ENCODE measurements around the gene FAM118B.

The FAM118B gene

GRCh38 chr11:126186025-126186698, 25.4 kb upstream of the FAM118B start:
- in situ Hi-C loops (cut with HindIII; ENCODE audit: low sequenced_read_pairs) = loop anchor here (5.0 kb wide), 1 partner anchor 249 kb away; no protein-coding TSS in a partner anchor

- in situ Hi-C loops (cut with HindIII; ENCODE audit: low sequenced_read_pairs) = loop anchor here (5.0 kb wide), 1 partner anchor 250 kb away; no protein-coding TSS in a partner anchor
Measured at GRCh38 chr11:126186708-126187529, 24.7 kb upstream of the FAM118B start.

- in situ Hi-C loops (cut with HindIII; ENCODE audit: low sequenced_read_pairs) = loop anchor here (5.0 kb wide), 1 partner anchor 251 kb away; no protein-coding TSS in a partner anchor
Measured at GRCh38 chr11:126188332-126189108, 23.1 kb upstream of the FAM118B start.

DNA sequence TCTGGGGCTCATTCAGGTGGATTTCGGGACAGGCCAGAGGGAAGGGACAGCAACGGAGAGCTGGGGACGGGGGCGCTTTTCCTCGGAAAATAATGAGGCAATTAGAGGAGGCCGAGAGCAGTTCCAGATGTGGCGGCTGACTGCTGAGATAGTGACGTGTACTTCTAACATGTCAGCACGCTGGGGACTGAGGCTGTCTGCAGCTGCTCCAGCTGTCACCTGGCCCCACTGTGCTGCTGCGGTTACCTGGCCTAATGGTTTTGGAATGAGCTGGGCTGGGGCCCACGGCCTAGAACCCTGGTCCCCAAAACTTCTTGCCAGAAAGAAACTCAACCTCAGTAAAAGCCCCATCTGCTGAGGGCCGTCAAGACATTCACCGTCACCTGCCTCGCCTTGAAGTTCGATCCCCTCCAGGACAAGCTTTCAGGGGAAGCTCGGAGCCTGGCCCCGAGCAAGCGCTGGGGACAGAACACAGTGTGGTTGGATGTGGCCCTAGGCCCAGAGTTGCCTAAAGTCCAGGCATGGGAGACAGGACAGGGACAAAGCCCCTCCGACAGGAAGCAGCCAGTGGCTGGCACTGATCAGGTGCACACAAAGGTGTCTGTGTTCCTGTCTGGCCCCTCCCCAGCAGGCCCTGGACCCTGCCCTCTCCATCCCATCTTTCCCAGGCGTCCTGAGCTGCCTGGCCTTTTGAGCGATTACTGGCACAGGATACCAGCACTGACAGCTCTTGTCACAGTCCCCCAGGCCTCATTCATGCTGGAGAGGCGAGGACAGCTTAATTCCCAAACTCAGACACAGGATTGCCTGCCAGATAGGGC, 22.3 kb upstream of the FAM118B start:
- in situ Hi-C loops (cut with HindIII; ENCODE audit: low sequenced_read_pairs) = loop anchor here (5.0 kb wide), 1 partner anchor 252 kb away; no protein-coding TSS in a partner anchor

- in situ Hi-C loops (cut with HindIII; ENCODE audit: low sequenced_read_pairs) = no loop called here
Measured at GRCh38 chr11:126190792-126191191, 20.8 kb upstream of the FAM118B start.

DNA sequence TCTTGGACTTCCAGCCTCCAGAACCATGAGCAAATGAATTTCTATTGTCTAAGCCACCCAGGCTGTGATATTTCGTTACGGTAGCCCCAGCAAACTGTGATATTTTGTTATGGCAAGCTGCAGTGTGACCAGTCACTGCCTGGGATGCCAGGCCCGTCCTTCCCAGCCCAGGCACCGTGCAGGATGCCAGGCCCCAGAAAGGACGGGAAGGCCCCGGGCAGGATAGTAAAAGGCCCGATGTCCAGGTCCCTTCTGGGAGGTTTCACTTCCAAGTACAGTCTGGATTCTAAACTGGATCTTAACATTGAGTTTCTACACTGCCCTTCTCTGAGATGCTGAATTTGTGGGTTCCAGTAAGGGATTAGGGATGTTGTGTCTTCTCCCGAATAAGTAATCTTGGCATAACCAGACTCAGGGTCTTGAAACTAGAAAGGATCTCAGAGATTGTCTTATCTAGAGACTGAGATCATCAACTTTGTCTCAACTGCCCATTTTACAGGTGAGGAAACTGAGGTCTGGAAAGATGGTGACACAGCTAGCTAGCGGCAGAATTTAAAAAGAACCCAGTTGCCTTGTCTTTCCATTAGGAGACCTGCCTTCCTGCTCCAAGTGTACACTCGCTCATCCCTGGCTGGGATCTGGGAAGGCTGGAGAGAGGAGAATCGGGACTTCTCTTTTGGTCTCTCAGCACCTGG, 20.1 kb upstream of the FAM118B start:
- in situ Hi-C loops (cut with HindIII; ENCODE audit: low sequenced_read_pairs) = no loop called here

GRCh38 chr11:126192361-126192760, 19.2 kb upstream of the FAM118B start:
- in situ Hi-C loops (cut with HindIII; ENCODE audit: low sequenced_read_pairs) = no loop called here

GRCh38 chr11:126193038-126193478, 18.5 kb upstream of the FAM118B start:
- in situ Hi-C loops (cut with HindIII; ENCODE audit: low sequenced_read_pairs) = no loop called here

DNA sequence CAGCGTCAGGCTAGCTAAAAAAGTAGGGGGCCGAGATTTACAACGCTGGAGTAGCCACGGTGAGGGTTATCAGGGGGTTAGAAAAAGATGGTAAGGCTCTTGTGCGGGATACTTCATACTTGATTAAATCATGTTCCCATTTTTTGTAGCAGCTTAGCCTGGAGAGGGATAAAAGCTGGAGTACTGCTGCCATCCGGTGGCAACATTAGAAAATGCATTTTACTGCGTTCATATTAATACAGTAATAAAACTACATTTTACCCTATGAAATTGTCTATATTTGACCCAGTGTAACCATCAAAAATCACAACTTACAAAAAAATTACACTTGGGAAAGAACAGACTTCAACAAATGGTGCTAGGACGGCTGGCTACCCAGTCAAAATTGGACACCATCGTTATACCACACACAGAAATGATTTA, 17.4 kb upstream of the FAM118B start:
- in situ Hi-C loops (cut with HindIII; ENCODE audit: low sequenced_read_pairs) = no loop called here

DNA sequence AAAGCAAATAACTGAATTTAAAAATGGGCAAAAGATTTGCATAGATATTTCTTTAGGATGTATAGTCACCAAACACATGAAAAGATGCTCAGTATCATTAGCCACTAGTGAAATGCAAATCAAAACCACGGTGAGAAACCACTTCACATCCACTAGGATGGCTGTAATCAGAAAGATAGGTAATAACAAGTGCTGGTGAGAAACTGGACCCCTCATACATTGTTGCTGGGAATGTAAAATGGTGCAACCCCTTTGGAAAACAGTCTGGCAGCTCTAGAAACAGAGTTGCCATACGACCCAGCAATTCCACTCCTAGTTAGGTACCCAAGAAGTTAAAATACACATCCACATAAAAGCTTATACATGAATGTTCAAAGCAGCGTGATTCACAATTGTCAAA, 16.5 kb upstream of the FAM118B start:
- in situ Hi-C loops (cut with HindIII; ENCODE audit: low sequenced_read_pairs) = no loop called here

GRCh38 chr11:126197277-126197939, 14.2 kb upstream of the FAM118B start:
- in situ Hi-C loops (cut with HindIII; ENCODE audit: low sequenced_read_pairs) = no loop called here

DNA sequence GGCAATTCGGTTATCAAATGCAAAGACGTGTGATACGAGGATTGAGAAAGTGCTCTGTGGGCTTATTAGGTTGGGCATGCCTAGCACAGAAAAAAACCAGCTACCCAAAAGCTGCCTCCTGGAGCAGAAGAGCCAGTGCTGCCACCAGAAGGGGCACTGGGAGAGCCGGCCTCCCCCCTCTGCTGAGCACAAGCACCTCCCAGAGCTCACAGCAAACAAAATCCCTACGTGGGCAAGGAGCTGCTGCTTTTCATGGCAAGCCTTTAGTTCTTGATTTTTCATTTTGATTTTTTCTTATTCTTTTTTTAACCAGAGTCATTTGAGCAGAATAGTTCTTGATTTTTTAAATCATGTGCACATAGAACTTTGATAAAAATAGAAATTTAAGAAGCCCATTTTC, 12.9 kb upstream of the FAM118B start:
- in situ Hi-C loops (cut with HindIII; ENCODE audit: low sequenced_read_pairs) = no loop called here

DNA sequence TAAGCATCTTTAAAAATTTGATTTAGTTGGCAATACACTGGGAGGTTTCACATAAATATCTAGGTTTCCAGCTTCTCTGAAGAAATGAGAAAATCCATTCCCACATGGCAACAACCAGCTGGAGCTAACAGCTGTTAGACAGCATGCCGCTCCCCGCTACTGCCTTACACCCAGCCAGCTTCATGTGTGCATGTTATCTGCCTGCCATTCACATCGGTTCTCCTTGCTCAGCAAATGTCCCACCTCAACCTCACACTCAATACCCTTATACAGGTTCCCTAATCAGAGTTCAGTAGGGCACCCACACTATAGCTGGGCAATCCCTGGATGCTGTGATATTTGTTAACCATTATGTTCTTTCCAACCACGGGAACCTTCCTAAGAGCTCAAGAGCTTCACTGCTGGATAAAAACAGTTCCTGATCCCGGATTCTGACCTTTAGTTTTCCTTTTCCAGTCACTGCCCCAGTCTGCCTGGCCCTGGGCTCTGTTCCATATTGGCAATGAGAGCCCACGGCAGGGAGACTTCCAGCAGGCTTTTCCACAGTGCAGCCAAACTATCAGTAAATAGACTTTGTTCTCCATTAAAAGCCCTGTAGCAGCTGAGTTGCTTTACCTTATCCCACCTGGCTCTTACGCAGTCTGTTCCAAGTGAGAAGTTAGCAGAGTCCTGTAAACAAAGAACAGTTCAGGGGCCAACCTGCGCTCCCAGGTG, 8.8 kb upstream of the FAM118B start:
- in situ Hi-C loops (cut with HindIII; ENCODE audit: low sequenced_read_pairs) = no loop called here

DNA sequence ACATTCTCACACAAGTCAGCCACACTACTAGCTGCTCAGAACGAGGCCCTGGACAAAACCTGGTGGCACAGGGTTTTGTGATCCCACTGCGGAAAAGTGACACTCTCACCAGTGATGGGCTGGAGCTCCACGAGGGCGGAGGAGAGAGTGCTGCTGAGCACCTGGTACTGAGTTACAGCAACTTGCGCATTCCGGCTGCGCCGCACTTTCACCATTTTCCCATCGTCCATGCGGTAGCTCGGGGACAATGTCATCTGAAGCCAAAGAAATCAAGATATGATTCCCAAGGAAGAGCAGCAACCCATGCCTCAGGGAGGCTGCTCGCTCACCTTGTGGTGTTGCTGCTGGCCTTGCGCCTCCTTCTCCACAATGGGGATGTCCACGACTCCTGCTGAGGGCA, 6.2 kb upstream of the FAM118B start:
- in situ Hi-C loops (cut with HindIII; ENCODE audit: low sequenced_read_pairs) = no loop called here

DNA sequence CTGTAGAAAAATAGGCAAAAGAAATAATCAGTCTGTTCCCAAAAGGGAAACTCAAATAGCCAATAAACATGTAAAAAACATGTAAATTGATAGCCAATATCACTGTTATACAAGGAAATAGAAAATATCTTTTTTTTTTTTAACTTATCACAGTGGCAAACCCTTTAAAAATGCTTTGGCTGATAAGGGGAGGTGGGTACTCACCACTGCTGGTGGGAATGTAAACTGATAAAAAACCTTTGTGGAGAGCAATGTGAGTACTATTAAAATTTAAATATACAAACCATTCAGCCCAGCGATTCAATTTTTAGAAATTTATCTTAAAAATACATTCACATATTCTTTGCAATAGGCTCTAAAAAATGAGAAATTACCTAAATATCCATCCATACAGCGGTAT, 3.7 kb upstream of the FAM118B start:
- in situ Hi-C loops (cut with HindIII; ENCODE audit: low sequenced_read_pairs) = no loop called here

- in situ Hi-C loops (cut with HindIII; ENCODE audit: low sequenced_read_pairs) = no loop called here
Measured at GRCh38 chr11:126210871-126211235, 729 bp upstream of the FAM118B start.

GRCh38 chr11:126212089-126212660, 593 bp downstream of the FAM118B start:
- in situ Hi-C loops (cut with HindIII; ENCODE audit: low sequenced_read_pairs) = no loop called here

- in situ Hi-C loops (cut with HindIII; ENCODE audit: low sequenced_read_pairs) = no loop called here
Measured at GRCh38 chr11:126214441-126214840, 2.9 kb downstream of the FAM118B start.
